ENCODE data around the gene FITM1.
A peak's percentile ranks its signal among the peaks of the same experiment; 100 is the strongest.

The FITM1 gene

GRCh38 chr14:24135834-24136683 is 5.6 kb downstream of the FITM1 start, which contains the start of gene PSME1:
Gene PSME1, plus strand, starts transcription at chr14:24136194. Its CDS starts 69 bp downstream, at chr14:24136263.
- peak; percentile 96 for DNase-seq
- H3K4me1 ChIP-seq: no peaks in the 10 kb centered on the region
- peak within 1 kb of the TSS; percentile 80 for H3K4me3 ChIP-seq (ENCODE audit: low read depth, low read length)
- TF ChIP-seq CTCF (IDR thresholded peaks at IDR 0.05; ENCODE audit: low read depth, low read length): no peak
- H3K36me3 ChIP-seq: peaks cover 16% of the 10 kb centered on the region
- no peaks in the 10 kb centered on the region for H3K9me3 ChIP-seq
- no peaks in the 10 kb centered on the region for H3K27me3 ChIP-seq

- TF ChIP-seq CTCF (IDR thresholded peaks at IDR 0.05; ENCODE audit: low read depth, low read length): no peak
- H3K9me3 ChIP-seq: no peaks in the 10 kb centered on the region
- H3K4me3 ChIP-seq (ENCODE audit: low read depth, low read length): peak overlapping the region; percentile 80
- no peak for DNase-seq
- no peaks in the 10 kb centered on the region for H3K4me1 ChIP-seq
- peaks cover 16% of the 10 kb centered on the region for H3K36me3 ChIP-seq
- no peaks in the 10 kb centered on the region for H3K27me3 ChIP-seq
Observed at GRCh38 chr14:24136684-24137528, 6.4 kb downstream of the FITM1 start.

- H3K4me1 ChIP-seq: no peaks in the 10 kb centered on the region
- no peak for DNase-seq
- H3K36me3 ChIP-seq: peaks cover 16% of the 10 kb centered on the region
- TF ChIP-seq CTCF (IDR thresholded peaks at IDR 0.05; ENCODE audit: low read depth, low read length): no peak
- H3K27me3 ChIP-seq: no peaks in the 10 kb centered on the region
- no peak overlapping the region for H3K4me3 ChIP-seq (ENCODE audit: low read depth, low read length)
- no peaks in the 10 kb centered on the region for H3K9me3 ChIP-seq
Observed at GRCh38 chr14:24137529-24138395, 7.3 kb downstream of the FITM1 start.

GRCh38 chr14:24138396-24139271 is 8.2 kb downstream of the FITM1 start:
- Histone ChIP-seq H3K4me3 (ENCODE audit: low read depth, low read length) (no peak overlapping the region), H3K9me3 (no peaks in the 10 kb centered on the region)
- no peak for TF ChIP-seq CTCF (IDR thresholded peaks at IDR 0.05; ENCODE audit: low read depth, low read length)

GRCh38 chr14:24139272-24139934 is 8.9 kb downstream of the FITM1 start:
- no peaks in the 10 kb centered on the region for H3K4me1 ChIP-seq
- H3K27me3 ChIP-seq: no peaks in the 10 kb centered on the region
- peaks cover 16% of the 10 kb centered on the region for H3K36me3 ChIP-seq
- H3K4me3 ChIP-seq (ENCODE audit: low read depth, low read length): peak overlapping the region; percentile 95
- no peak for TF ChIP-seq CTCF (IDR thresholded peaks at IDR 0.05; ENCODE audit: low read depth, low read length)
- no peak for DNase-seq
- no peaks in the 10 kb centered on the region for H3K9me3 ChIP-seq

More at GRCh38 chr14:24138396-24139271, 8.2 kb downstream of the FITM1 start:
- no peaks in the 10 kb centered on the region for H3K27me3 ChIP-seq
- DNase-seq: no peak
- H3K4me1 ChIP-seq: no peaks in the 10 kb centered on the region
- H3K36me3 ChIP-seq: peaks cover 16% of the 10 kb centered on the region

All from BE2C (cell line).